Fibroblast of villous mesenchyme (primary cell): ENCODE results near the gene INA. TPM values are rescaled to one million over a fixed set of nuclear protein-coding genes. Genes with fewer than 3 reads are reported as not detected.

Experiments
- DNase-seq: peaks from one replicate; pipeline ENCODE4 v3.0.0-alpha.2; 2010; ENCODE audit warnings: low read depth
- H3K4me3 ChIP-seq: 2 replicates; pipeline ENCODE4 v1.5.1; 2011; ENCODE audit warnings: low read depth, mild to moderate bottlenecking, low read length
- total RNA-seq: library from RNA; depleted of rRNA; stranded (reverse); fragments of >200 nt; gene quantifications from 2 replicates; pipeline ENCODE4 v1.2.3, GENCODE V29; 2012
- TF ChIP-seq, protein P1 (sequence below): IDR thresholded peaks from 2 replicates; pipeline ENCODE4 v1.5.1; 2012; ENCODE audit warnings: low read depth, mild to moderate bottlenecking, low read length; ENCODE audit not compliant: insufficient read depth

Gene INA
- total RNA-seq, 1 donor = 1.7 TPM

DNA sequence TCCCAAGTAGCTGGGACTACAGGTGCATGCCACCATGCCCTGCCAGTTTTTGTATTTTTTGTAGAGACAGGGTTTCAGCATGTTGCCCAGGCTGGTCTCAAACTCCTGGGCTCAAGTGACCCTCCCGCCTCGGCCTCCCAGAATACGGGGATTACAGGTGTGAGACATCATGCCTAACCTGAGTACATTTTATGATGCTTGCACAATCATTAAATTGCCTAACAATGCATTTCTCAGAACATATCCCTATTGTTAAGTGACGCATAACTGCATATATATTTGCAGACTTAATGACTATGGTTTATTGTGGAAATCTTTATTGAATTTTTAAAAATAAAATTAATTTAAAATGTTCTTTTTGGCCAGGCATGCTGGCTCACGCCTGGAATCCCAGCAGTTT, 30.7 kb downstream of the INA start:
- H3K4me3 ChIP-seq = no peak overlapping the region
- no peak for DNase-seq
- TF ChIP-seq, protein P1, sequence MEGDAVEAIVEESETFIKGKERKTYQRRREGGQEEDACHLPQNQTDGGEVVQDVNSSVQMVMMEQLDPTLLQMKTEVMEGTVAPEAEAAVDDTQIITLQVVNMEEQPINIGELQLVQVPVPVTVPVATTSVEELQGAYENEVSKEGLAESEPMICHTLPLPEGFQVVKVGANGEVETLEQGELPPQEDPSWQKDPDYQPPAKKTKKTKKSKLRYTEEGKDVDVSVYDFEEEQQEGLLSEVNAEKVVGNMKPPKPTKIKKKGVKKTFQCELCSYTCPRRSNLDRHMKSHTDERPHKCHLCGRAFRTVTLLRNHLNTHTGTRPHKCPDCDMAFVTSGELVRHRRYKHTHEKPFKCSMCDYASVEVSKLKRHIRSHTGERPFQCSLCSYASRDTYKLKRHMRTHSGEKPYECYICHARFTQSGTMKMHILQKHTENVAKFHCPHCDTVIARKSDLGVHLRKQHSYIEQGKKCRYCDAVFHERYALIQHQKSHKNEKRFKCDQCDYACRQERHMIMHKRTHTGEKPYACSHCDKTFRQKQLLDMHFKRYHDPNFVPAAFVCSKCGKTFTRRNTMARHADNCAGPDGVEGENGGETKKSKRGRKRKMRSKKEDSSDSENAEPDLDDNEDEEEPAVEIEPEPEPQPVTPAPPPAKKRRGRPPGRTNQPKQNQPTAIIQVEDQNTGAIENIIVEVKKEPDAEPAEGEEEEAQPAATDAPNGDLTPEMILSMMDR = no peak

DNA sequence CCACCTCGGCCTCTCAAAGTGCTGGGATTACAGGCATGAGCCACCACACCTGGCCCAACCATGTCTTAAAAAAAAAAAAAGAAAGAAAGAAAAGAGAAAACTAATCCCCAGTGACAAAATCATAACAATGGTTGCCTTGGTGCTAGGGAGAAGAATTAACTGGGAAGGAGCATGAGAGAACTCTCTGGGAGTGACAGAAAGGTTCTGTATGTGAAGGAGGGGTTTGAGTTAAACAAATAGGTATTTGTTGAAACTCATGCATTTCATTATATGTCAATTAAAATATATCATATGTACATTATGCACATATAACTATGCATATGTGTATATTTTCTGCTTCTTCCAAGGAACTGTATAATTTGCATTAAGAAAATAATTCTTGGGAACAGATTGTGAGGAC, 33.3 kb downstream of the INA start:
- H3K4me3 ChIP-seq = no peak overlapping the region
- TF ChIP-seq, protein P1 = no peak
- no peak for DNase-seq

DNA sequence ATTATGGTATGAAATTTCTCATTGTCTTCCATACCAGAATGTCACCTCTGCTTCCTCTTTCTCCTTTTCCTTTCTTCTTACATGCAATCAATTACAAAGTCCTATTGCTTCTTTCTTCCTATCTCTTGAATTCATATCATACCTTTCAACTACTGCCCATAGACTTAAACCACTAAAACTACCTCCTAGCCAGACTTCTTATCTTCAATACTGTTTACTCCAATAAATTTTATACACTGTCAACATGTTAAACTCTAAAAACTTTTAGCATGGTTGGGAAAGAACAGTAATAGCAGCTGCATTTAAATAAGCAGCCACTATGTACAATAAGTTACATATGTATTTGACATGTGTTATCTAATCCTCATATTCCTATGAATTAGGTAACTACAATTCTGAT, 39.1 kb downstream of the INA start:
- TF ChIP-seq, protein P1 = no peak
- H3K4me3 ChIP-seq = no peak overlapping the region
- peak; percentile 3 for DNase-seq

DNA sequence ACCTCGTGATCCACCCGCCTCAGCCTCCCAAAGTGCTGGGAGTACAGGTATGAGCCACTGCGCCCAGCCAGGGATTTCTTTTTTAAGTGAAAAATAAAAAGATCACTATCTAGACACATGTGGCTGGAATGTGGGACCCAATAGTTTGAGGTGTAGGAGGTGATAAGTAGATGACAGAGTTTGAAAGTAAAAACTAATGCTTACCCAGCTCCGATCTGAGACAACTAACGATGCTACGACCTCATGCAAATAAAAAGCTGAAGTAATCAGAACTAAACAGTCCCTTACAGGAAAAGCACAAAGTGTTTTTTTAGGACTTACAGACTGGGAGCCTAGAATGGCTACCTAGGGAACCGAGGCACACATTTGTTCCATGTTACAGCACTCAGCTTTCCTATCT, 51.0 kb downstream of the INA start:
- no peak overlapping the region for H3K4me3 ChIP-seq
- TF ChIP-seq, protein P1 = no peak
- no peak for DNase-seq

DNA sequence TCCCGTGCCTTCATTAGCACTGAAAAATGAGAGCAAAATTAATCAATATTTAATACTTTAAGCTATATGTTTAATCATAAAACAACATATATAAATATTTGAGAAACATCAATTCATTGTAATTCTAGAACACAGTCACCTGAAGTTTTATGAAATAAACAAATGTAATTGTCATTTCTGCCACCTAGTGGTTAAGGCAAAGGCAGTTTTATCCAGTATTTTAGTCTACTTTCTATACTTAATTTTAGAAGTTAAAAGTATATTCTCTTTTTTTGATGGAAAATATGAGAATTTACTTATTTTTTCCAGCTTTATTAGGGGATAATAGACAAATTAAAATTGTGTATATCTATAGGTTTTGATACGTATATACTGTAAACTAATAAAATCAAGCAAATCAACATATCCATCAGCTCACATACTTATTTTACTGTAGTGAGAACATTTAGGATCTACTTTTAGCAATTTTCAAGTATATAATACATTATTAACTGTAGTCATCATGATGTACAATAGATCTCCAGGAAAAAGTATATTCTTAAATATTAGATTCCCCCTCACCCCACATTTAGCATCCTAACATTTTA, 57.1 kb downstream of the INA start:
- TF ChIP-seq, protein P1 = peak; percentile 52
- peak; percentile 30 for DNase-seq
- no peak overlapping the region for H3K4me3 ChIP-seq

DNA sequence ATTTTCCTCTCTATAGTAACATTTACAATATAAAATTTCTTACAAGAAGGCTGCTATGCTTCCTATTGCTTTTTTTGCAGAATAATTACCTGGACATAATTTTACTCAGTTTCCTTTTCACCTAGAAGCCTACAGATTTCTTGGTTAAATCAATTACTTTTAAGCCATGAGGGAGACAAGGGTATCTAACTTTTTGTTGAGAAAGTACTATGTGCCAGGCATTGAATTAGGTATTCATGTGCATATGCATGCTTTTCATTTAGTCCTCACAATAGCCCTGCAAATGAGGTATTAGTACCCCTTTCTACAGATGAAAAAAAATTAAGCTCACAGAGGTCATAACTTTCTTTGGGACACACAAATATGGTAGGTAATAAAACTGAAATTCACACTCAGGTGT, 57.6 kb downstream of the INA start:
- no peak for DNase-seq
- TF ChIP-seq, protein P1 = no peak
- H3K4me3 ChIP-seq = no peak overlapping the region

DNA sequence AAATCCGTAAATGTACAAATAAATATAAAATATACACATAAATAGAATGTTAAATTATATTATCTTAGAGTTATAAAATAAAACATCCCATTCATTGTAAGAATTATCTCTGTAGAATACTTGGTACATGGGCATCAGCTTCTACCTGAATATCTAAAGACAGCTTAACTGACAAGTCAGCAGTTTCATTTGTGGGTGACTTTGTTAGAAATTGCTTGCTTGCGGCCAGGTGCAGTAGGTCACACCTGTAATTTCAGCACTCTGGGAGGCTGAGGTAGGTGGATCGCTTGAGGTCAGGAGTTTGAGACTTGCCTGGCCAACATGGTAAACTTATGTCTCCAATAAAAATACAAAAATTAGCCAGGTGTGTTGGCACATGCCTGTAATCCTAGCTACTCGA, 59.4 kb downstream of the INA start:
- TF ChIP-seq, protein P1 = no peak
- DNase-seq = no peak
- H3K4me3 ChIP-seq = no peak overlapping the region
